CD14-positive monocyte (primary cell): ENCODE results near the gene CD80. TPM values are rescaled to one million over a fixed set of nuclear protein-coding genes. Genes with fewer than 3 reads are reported as not detected.

Experiments
- DNase-seq, 3 donors: peaks; one replicate each; pipeline ENCODE4 v3.0.0-alpha.2; 2011 to 2022
- H2AFZ ChIP-seq: 2 replicates; pipeline ENCODE4 v1.6.0; 2012; ENCODE audit warnings: mild to moderate bottlenecking, low read depth, low read length, inconsistent platforms; ENCODE audit not compliant: insufficient read depth, poor library complexity, severe bottlenecking
- H3K27ac ChIP-seq, 2 donors: 1 replicate in 1 of 2; 2 replicates in 1 of 2; pipeline ENCODE4 v1.5.1; 2012 to 2013; ENCODE audit warnings: low read length in 2 of 2, control low read depth in 1 of 2, inconsistent platforms in 1 of 2, low read depth in 1 of 2, mild to moderate bottlenecking in 1 of 2
- H3K27me3 ChIP-seq, 2 donors: one replicate each; pipeline versions ENCODE4 v1.6.0 to v1.6.1; 2011 to 2013; ENCODE audit warnings: low read length in 2 of 2; ENCODE audit not compliant: control insufficient read depth in 2 of 2, insufficient read depth in 2 of 2
- H3K36me3 ChIP-seq, 2 donors: replicated peaks in 1 of 2; 1 replicate in 1 of 2; 2 replicates in 1 of 2; pipeline versions ENCODE4 v1.5.1 to v1.6.1; 2012 to 2013; ENCODE audit warnings: low read length in 2 of 2, control low read depth in 1 of 2, inconsistent platforms in 1 of 2, mild to moderate bottlenecking in 1 of 2; ENCODE audit not compliant: insufficient read depth in 2 of 2, control insufficient read depth in 1 of 2
- H3K4me1 ChIP-seq, 2 donors: 1 replicate in 1 of 2; 2 replicates in 1 of 2; pipeline versions ENCODE4 v1.5.1 to v1.6.1; 2012 to 2013; ENCODE audit warnings: low read length in 2 of 2, control low read depth in 1 of 2, inconsistent platforms in 1 of 2, mild to moderate bottlenecking in 1 of 2, moderate library complexity in 1 of 2; ENCODE audit not compliant: insufficient read depth in 2 of 2, control insufficient read depth in 1 of 2
- H3K4me2 ChIP-seq: replicated peaks from 2 replicates; pipeline ENCODE3; 2012; ENCODE audit warnings: low read length, moderate library complexity, mild to moderate bottlenecking; ENCODE audit not compliant: poor library complexity, severe bottlenecking; ENCODE audit errors: extremely low read depth
- H3K4me3 ChIP-seq, 3 experiments: fragments of 200-600 bp in 1 of 3; sonication (generic) in 1 of 3; replicated peaks in 1 of 3; 1 replicate in 2 of 3; 2 replicates in 1 of 3; pipeline ENCODE4 v1.5.1; 2011 to 2013; ENCODE audit warnings: low read length in 3 of 3, mild to moderate bottlenecking in 3 of 3, control low read depth in 2 of 3, low read depth in 2 of 3, inconsistent platforms in 1 of 3, moderate library complexity in 1 of 3
- H3K79me2 ChIP-seq: 2 replicates; pipeline ENCODE4 v1.6.0; 2012; ENCODE audit warnings: mild to moderate bottlenecking, control low read depth, inconsistent platforms, low read length, moderate library complexity; ENCODE audit not compliant: insufficient read depth
- H3K9ac ChIP-seq: 2 replicates; pipeline ENCODE4 v1.6.0; 2017; ENCODE audit warnings: low read length, mild to moderate bottlenecking; ENCODE audit not compliant: insufficient read depth, poor library complexity, severe bottlenecking
- H3K9me3 ChIP-seq, 2 donors: replicated peaks in 1 of 2; 1 replicate in 1 of 2; 2 replicates in 1 of 2; pipeline versions ENCODE4 v1.5.1 to v1.6.1; 2012 to 2013; ENCODE audit warnings: low read length in 2 of 2, control low read depth in 1 of 2; ENCODE audit not compliant: control insufficient read depth in 1 of 2, insufficient read depth in 1 of 2
- H4K20me1 ChIP-seq: 2 replicates; pipeline ENCODE4 v1.6.0; 2012; ENCODE audit warnings: mild to moderate bottlenecking, low read length, control low read depth, moderate library complexity; ENCODE audit not compliant: insufficient read depth
- H3K27ac Mint-ChIP-seq, 7 donors: one replicate each; pipeline ENCODE4 v1.8.0; 2020; ENCODE audit warnings: mild to moderate bottlenecking in 7 of 7, mixed read lengths in 7 of 7, moderate library complexity in 6 of 7, inconsistent platforms in 2 of 7
- H3K27me3 Mint-ChIP-seq, 3 donors: one replicate each; pipeline ENCODE4 v1.8.0; 2021 to 2022; ENCODE audit warnings: low read depth in 3 of 3, mild to moderate bottlenecking in 3 of 3, mixed read lengths in 3 of 3, moderate library complexity in 3 of 3, inconsistent platforms in 1 of 3
- H3K36me3 Mint-ChIP-seq, 2 donors: one replicate each; pipeline ENCODE4 v1.8.0; 2020; ENCODE audit warnings: mixed read lengths in 2 of 2, inconsistent platforms in 1 of 2, mild to moderate bottlenecking in 1 of 2
- H3K4me1 Mint-ChIP-seq: one replicate; pipeline ENCODE4 v1.8.0; 2020; ENCODE audit warnings: mild to moderate bottlenecking, mixed read lengths
- H3K4me3 Mint-ChIP-seq, 2 donors: one replicate each; pipeline ENCODE4 v1.8.0; 2020; ENCODE audit warnings: mild to moderate bottlenecking in 2 of 2, mixed read lengths in 2 of 2, moderate library complexity in 1 of 2
- H3K9me3 Mint-ChIP-seq, 7 donors: one replicate each; pipeline ENCODE4 v1.8.0; 2020 to 2022; ENCODE audit warnings: mixed read lengths in 7 of 7, mild to moderate bottlenecking in 6 of 7, moderate library complexity in 6 of 7, inconsistent platforms in 2 of 7
- CTCF ChIP-seq: fragments of 200-600 bp; IDR thresholded peaks from one replicate; pipeline ENCODE4 v1.8.0; 2022; ENCODE audit warnings: antibody characterized with exemption, mild to moderate bottlenecking
- WGBS: methylation state at CpG from one replicate; pipeline ENCODE4 v1.1.5; 2013; ENCODE audit warnings: missing lambda C conversion rate; ENCODE audit not compliant: insufficient coverage; 5-methylcytosine and 5-hydroxymethylcytosine counted together
- intact Hi-C, 2 donors: fragments of 100-400 bp; cut with micrococcal nuclease; formaldehyde crosslinking; loops; one replicate each; pipeline versions ENCODE4 v1.15.0 to v1.15.1; 2023
- polyA plus RNA-seq, 3 donors: library from polyadenylated mRNA; depleted of rRNA in 1 of 3; unstranded in 2 of 3; stranded (reverse) in 1 of 3; fragments of 300-500 nt in 2 of 3; fragments of >200 nt in 1 of 3; fragmentation: Illumina TruSeq in 2 of 3; gene quantifications; 1 replicate in 2 of 3; 2 replicates in 1 of 3; pipeline ENCODE4 v1.2.3, GENCODE V29; 2012 to 2021

Gene CD80
- polyA plus RNA-seq, 3 donors = 0.47 to 0.87 (median 0.47) TPM

GRCh38 chr3:119492128-119492527 lies 67.3 kb downstream of the CD80 start:
- no peaks in the 10 kb centered on the region for H3K79me2 ChIP-seq
- H2AFZ ChIP-seq = no peak overlapping the region
- no peaks in the 10 kb centered on the region for H3K9me3 ChIP-seq
- H3K27ac Mint-ChIP-seq = no peak overlapping the region
- H4K20me1 ChIP-seq = no peaks in the 10 kb centered on the region
- TF ChIP-seq CTCF = no peak
- no peak overlapping the region for H3K4me2 ChIP-seq
- no CpG with 5 or more reads among the region's 2 CpGs for WGBS
- no peak overlapping the region for H3K4me3 ChIP-seq
- no peaks in the 10 kb centered on the region for H3K27me3 ChIP-seq
- no peak overlapping the region for H3K4me3 Mint-ChIP-seq
- peaks cover 4% of the 10 kb centered on the region for H3K4me1 Mint-ChIP-seq
- H3K27me3 Mint-ChIP-seq = peaks cover 0 to 2% (median 2%) of the 10 kb centered on the region in 3 donors
- no peak overlapping the region for H3K9ac ChIP-seq
- intact Hi-C loops = no loop called here
- H3K4me1 ChIP-seq = no peaks in the 10 kb centered on the region
- H3K9me3 Mint-ChIP-seq = no peaks in the 10 kb centered on the region
- H3K36me3 ChIP-seq = peaks cover 36 to 52% of the 10 kb centered on the region in 2 donors
- no peak overlapping the region for H3K27ac ChIP-seq
- no peak for DNase-seq
- H3K36me3 Mint-ChIP-seq = peaks cover 39 to 46% of the 10 kb centered on the region in 2 donors

GRCh38 chr3:119490153-119490552 lies 69.3 kb downstream of the CD80 start:
- Histone ChIP-seq H3K9me3 (no peaks in the 10 kb centered on the region), H3K36me3 (peaks cover 55 to 72% of the 10 kb centered on the region in 2 donors), H3K4me1 (no peaks in the 10 kb centered on the region), H3K4me3 (no peak overlapping the region), H3K79me2 (no peaks in the 10 kb centered on the region), H2AFZ (no peak overlapping the region), H4K20me1 (no peaks in the 10 kb centered on the region), H3K4me2 (no peak overlapping the region), H3K27me3 (no peaks in the 10 kb centered on the region), H3K9ac (no peak overlapping the region), H3K27ac (no peak overlapping the region)
- Mint-ChIP-seq H3K27ac (no peak overlapping the region), H3K9me3 (no peaks in the 10 kb centered on the region), H3K4me3 (no peak overlapping the region), H3K4me1 (no peaks in the 10 kb centered on the region), H3K27me3 (peaks cover 0 to 2% (median 0%) of the 10 kb centered on the region in 3 donors), H3K36me3 (peaks cover 58 to 65% of the 10 kb centered on the region in 2 donors)
- WGBS = 100% methylated on average over 1 of the region's 2 CpGs
- DNase-seq = no peak
- TF ChIP-seq CTCF = no peak
- intact Hi-C loops = no loop called here
